HCT116 (cell line): ENCODE results near the gene MOK. TPM values are rescaled to one million over a fixed set of nuclear protein-coding genes. Genes with fewer than 3 reads are reported as not detected.

ENCODE experiments used
- ATAC-seq: fragments of 200-7000 bp; cut with Tn5 transposase; 2 replicates; pipeline ENCODE4 v1.9.1; 2020; ENCODE audit warnings: mild to moderate bottlenecking, moderate library complexity
- BruUV-seq: library from RNA; stranded (reverse); fragments of 400-500 nt; replicated peaks from 2 replicates; lab custom pipeline; 2021; lab: Mats Ljungman, UMichigan
- CTCF ChIA-PET: fragments of 300-600 bp; sonication (Branson Sonifier 250); formaldehyde crosslinking; loops from one replicate; lab custom pipeline; 2021; ENCODE audit warnings: antibody characterized with exemption; lab: Charles Lee
- POLR2A ChIA-PET: fragments of 300-600, 350-600 bp; sonication (Branson Sonifier 250); formaldehyde crosslinking; loops from one replicate; lab custom pipeline; 2021; ENCODE audit warnings: antibody characterized with exemption; lab: Charles Lee
- RAD21 ChIA-PET, 2 experiments: fragments of 300-600 bp; sonication (Branson Sonifier 250); formaldehyde crosslinking; loops; one replicate each; lab custom pipeline; 2023; ENCODE audit warnings: low total read pairs in 2 of 2; ENCODE audit not compliant: uncharacterized antibody in 2 of 2, unreplicated experiment in 2 of 2, low non-redundant PET in 1 of 2; lab: Charles Lee
- DNase-seq: peaks from one replicate; pipeline ENCODE4 v3.0.0-alpha.2; 2010; ENCODE audit warnings: low read depth, low spot score
- H2AFZ ChIP-seq: fragments of 200-600 bp; shearing (Covaris generic), sonication (generic); 2 replicates; pipeline ENCODE4 v1.6.1; 2017; ENCODE audit warnings: low read depth, mixed run types, mixed read lengths, antibody characterized with exemption, low read length; ENCODE audit not compliant: poor library complexity, severe bottlenecking
- H3K27ac ChIP-seq: 2 replicates; pipeline ENCODE4 v1.5.1; 2012; ENCODE audit warnings: low read depth, low read length
- H3K27me3 ChIP-seq: fragments of 200-600 bp; sonication (generic); 2 replicates; pipeline ENCODE4 v1.6.1; 2016; ENCODE audit warnings: mixed run types, low read length, mixed read lengths; ENCODE audit not compliant: insufficient read depth
- H3K36me3 ChIP-seq, 2 experiments: fragments of 200-500 bp in 1 of 2; fragments of 200-600 bp in 1 of 2; sonication (Bioruptor generic) in 1 of 2; sonication (generic) in 1 of 2; 2 replicates each; pipeline versions ENCODE4 v1.5.1 to v1.6.1; 2014 to 2016; ENCODE audit warnings: low read length in 2 of 2, inconsistent platforms in 1 of 2, mixed read lengths in 1 of 2, mixed run types in 1 of 2; ENCODE audit not compliant: insufficient read depth in 2 of 2, control insufficient read depth in 1 of 2
- H3K4me1 ChIP-seq, 2 experiments: fragments of 200-600 bp in 1 of 2; sonication (generic) in 1 of 2; 2 replicates each; pipeline versions ENCODE4 v1.5.1 to v1.6.1; 2012 to 2017; ENCODE audit warnings: low read length in 2 of 2, inconsistent platforms in 1 of 2, mild to moderate bottlenecking in 1 of 2, mixed read lengths in 1 of 2, mixed run types in 1 of 2, moderate library complexity in 1 of 2; ENCODE audit not compliant: insufficient read depth in 2 of 2, control insufficient read depth in 1 of 2
- H3K4me2 ChIP-seq: fragments of 200-600 bp; sonication (generic); 2 replicates; pipeline ENCODE4 v1.6.1; 2017; ENCODE audit warnings: mixed run types, low read length, mixed read lengths
- H3K4me3 ChIP-seq, 2 experiments: fragments of 200-600 bp in 1 of 2; sonication (generic) in 1 of 2; replicated peaks in 1 of 2; 2 replicates each; pipeline ENCODE4 v1.5.1; 2011 to 2016; ENCODE audit warnings: low read length in 2 of 2, control low read depth in 1 of 2, low read depth in 1 of 2, mild to moderate bottlenecking in 1 of 2, mixed read lengths in 1 of 2, mixed run types in 1 of 2
- H3K79me2 ChIP-seq: fragments of 200-600 bp; sonication (generic); 2 replicates; pipeline ENCODE4 v1.6.1; 2017; ENCODE audit warnings: mild to moderate bottlenecking, mixed run types, low read length, moderate library complexity, mixed read lengths; ENCODE audit not compliant: insufficient read depth
- H3K9ac ChIP-seq: fragments of 200-600 bp; sonication (generic); 2 replicates; pipeline ENCODE4 v1.6.1; 2016; ENCODE audit warnings: low read length, mixed read lengths
- H3K9me2 ChIP-seq: fragments of 200-600 bp; sonication (generic), shearing (Covaris generic); 2 replicates; pipeline ENCODE4 v1.6.1; 2017; ENCODE audit warnings: mixed run types, mild to moderate bottlenecking, moderate library complexity; ENCODE audit not compliant: insufficient read depth
- H3K9me3 ChIP-seq, 2 experiments: fragments of 200-500 bp in 1 of 2; fragments of 200-600 bp in 1 of 2; sonication (Bioruptor generic) in 1 of 2; sonication (generic) in 1 of 2; 2 replicates each; pipeline ENCODE4 v1.6.1; 2014 to 2017; ENCODE audit warnings: low read length in 2 of 2, mixed read lengths in 2 of 2, inconsistent platforms in 1 of 2, low read depth in 1 of 2, mild to moderate bottlenecking in 1 of 2, mixed run types in 1 of 2, moderate library complexity in 1 of 2; ENCODE audit not compliant: control insufficient read depth in 1 of 2, insufficient read depth in 1 of 2
- H4K20me1 ChIP-seq: fragments of 200-600 bp; sonication (generic), shearing (Covaris generic); 2 replicates; pipeline ENCODE4 v1.6.1; 2017; ENCODE audit warnings: mixed run types, mild to moderate bottlenecking, moderate library complexity; ENCODE audit not compliant: insufficient read depth
- EZH2 ChIP-seq: fragments of 200-600 bp; sonication (generic); IDR thresholded peaks from 2 replicates; pipeline ENCODE4 v1.6.1; 2017; ENCODE audit warnings: antibody characterized with exemption, mixed run types
- EZH2phosphoT487 ChIP-seq: fragments of 200-600 bp; IDR thresholded peaks from 2 replicates; pipeline ENCODE4 v1.6.1; 2018; ENCODE audit warnings: antibody characterized with exemption, borderline replicate concordance
- SP1 ChIP-seq: IDR thresholded peaks from 2 replicates; pipeline ENCODE4 v1.6.1; 2012; ENCODE audit warnings: low read depth
- YY1 ChIP-seq: IDR thresholded peaks from 2 replicates; pipeline ENCODE4 v1.6.1; 2011; ENCODE audit warnings: low read length, low read depth, moderate library complexity, mild to moderate bottlenecking; ENCODE audit not compliant: insufficient replicate concordance; ENCODE audit errors: extremely low read depth
- ZFX ChIP-seq: fragments of 450-650 bp; IDR thresholded peaks from 2 replicates; pipeline ENCODE4 v1.6.1; 2017
- ZNF274 ChIP-seq: fragments of 200-500 bp; sonication (Bioruptor generic); IDR thresholded peaks from 2 replicates; pipeline ENCODE4 v1.6.1; 2014; ENCODE audit warnings: mild to moderate bottlenecking, low read depth, low read length, inconsistent platforms
- intact Hi-C: fragments of 100-400 bp; cut with micrococcal nuclease; formaldehyde crosslinking; loops from 2 replicates; pipeline ENCODE4 v1.10.0; 2022
- total RNA-seq: library from RNA; stranded (reverse); gene quantifications from one replicate; pipeline ENCODE4 v1.2.1, GENCODE V29; 2021; ENCODE audit not compliant: unreplicated experiment
- TF ChIP-seq, protein P1 (sequence below): IDR thresholded peaks from 2 replicates; pipeline ENCODE4 v1.6.1; 2012
- TF ChIP-seq, protein P2 (sequence below): IDR thresholded peaks from 2 replicates; pipeline ENCODE4 v1.6.1; 2012; ENCODE audit warnings: low read depth
- TF ChIP-seq, protein P3 (sequence below): IDR thresholded peaks from 2 replicates; pipeline ENCODE4 v1.6.1; 2012
- TF ChIP-seq, protein P4 (sequence below), 3 experiments: fragments of 200-600 bp in 1 of 3; sonication (generic) in 1 of 3; IDR thresholded peaks in 2 of 3; conservative IDR thresholded peaks in 1 of 3; 2 replicates each; pipeline ENCODE4 v1.5.1; 2012 to 2017; ENCODE audit warnings: low read depth in 2 of 3, low read length in 2 of 3, antibody characterized with exemption in 1 of 3, borderline replicate concordance in 1 of 3, control low read depth in 1 of 3, mild to moderate bottlenecking in 1 of 3, mixed read lengths in 1 of 3, mixed run types in 1 of 3, moderate library complexity in 1 of 3; ENCODE audit not compliant: insufficient read depth in 1 of 3

The MOK gene
- total RNA-seq, 1 experiment from 2014 or later = 9.4 TPM

DNA sequence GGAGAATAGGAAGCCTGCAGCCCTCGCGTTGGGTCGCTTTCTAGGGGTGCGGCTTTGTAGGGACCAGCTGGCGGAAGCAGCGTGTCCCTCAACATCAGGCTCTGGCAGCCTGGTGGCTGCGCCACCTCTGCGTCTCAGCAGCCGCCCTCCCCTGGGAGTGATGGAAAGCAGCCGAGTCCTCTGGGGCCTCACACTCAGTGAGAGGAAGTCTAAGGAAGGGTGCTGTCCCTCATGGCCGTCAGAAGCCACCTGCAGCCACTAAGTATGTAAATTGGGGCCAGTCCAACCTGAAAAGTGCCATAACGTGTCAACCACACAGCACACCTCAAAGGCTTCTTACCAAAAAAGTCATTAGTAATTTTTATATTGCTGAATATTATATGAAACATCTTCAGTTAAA lies 84.9 kb downstream of the MOK start:
- TF ChIP-seq ZFX = no peak
- no peak for TF ChIP-seq EZH2phosphoT487
- no peak for TF ChIP-seq ZNF274
- TF ChIP-seq, protein P1, sequence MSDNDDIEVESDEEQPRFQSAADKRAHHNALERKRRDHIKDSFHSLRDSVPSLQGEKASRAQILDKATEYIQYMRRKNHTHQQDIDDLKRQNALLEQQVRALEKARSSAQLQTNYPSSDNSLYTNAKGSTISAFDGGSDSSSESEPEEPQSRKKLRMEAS = no peak
- TF ChIP-seq, protein P2, sequence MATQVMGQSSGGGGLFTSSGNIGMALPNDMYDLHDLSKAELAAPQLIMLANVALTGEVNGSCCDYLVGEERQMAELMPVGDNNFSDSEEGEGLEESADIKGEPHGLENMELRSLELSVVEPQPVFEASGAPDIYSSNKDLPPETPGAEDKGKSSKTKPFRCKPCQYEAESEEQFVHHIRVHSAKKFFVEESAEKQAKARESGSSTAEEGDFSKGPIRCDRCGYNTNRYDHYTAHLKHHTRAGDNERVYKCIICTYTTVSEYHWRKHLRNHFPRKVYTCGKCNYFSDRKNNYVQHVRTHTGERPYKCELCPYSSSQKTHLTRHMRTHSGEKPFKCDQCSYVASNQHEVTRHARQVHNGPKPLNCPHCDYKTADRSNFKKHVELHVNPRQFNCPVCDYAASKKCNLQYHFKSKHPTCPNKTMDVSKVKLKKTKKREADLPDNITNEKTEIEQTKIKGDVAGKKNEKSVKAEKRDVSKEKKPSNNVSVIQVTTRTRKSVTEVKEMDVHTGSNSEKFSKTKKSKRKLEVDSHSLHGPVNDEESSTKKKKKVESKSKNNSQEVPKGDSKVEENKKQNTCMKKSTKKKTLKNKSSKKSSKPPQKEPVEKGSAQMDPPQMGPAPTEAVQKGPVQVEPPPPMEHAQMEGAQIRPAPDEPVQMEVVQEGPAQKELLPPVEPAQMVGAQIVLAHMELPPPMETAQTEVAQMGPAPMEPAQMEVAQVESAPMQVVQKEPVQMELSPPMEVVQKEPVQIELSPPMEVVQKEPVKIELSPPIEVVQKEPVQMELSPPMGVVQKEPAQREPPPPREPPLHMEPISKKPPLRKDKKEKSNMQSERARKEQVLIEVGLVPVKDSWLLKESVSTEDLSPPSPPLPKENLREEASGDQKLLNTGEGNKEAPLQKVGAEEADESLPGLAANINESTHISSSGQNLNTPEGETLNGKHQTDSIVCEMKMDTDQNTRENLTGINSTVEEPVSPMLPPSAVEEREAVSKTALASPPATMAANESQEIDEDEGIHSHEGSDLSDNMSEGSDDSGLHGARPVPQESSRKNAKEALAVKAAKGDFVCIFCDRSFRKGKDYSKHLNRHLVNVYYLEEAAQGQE = no peak
- no peak for TF ChIP-seq EZH2
- no peak for TF ChIP-seq YY1
- TF ChIP-seq, protein P3, sequence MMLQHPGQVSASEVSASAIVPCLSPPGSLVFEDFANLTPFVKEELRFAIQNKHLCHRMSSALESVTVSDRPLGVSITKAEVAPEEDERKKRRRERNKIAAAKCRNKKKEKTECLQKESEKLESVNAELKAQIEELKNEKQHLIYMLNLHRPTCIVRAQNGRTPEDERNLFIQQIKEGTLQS = no peak
- TF ChIP-seq SP1 = no peak
- TF ChIP-seq, protein P4, sequence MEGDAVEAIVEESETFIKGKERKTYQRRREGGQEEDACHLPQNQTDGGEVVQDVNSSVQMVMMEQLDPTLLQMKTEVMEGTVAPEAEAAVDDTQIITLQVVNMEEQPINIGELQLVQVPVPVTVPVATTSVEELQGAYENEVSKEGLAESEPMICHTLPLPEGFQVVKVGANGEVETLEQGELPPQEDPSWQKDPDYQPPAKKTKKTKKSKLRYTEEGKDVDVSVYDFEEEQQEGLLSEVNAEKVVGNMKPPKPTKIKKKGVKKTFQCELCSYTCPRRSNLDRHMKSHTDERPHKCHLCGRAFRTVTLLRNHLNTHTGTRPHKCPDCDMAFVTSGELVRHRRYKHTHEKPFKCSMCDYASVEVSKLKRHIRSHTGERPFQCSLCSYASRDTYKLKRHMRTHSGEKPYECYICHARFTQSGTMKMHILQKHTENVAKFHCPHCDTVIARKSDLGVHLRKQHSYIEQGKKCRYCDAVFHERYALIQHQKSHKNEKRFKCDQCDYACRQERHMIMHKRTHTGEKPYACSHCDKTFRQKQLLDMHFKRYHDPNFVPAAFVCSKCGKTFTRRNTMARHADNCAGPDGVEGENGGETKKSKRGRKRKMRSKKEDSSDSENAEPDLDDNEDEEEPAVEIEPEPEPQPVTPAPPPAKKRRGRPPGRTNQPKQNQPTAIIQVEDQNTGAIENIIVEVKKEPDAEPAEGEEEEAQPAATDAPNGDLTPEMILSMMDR (IDR thresholded peaks at IDR 0.05 in 2 of 3, conservative IDR thresholded peaks at IDR 0.05 in 1 of 3; ENCODE audit: borderline replicate concordance in 1 of 3, insufficient read depth in 1 of 3, low read depth in 2 of 3, low read length in 2 of 3) = no peak
- H3K36me3 ChIP-seq = 0 out of 4 replicates have a peak, but pooled peaks cover 0 to 1% of the 10 kb centered on the region in 2 experiments
- DNase-seq (no peak), ATAC-seq (no peak)
- H3K9me2 ChIP-seq = no peaks in the 10 kb centered on the region
- H3K79me2 ChIP-seq = peaks cover 13% of the 10 kb centered on the region
- no peak overlapping the region for H3K4me3 ChIP-seq
- H2AFZ ChIP-seq = no peak overlapping the region
- POLR2A ChIA-PET = no interaction called here
- H4K20me1 ChIP-seq = no peaks in the 10 kb centered on the region
- RAD21 ChIA-PET = no interaction called here
- no peak overlapping the region for H3K4me2 ChIP-seq
- peaks cover 0 to 3% of the 10 kb centered on the region in 2 experiments; a peak in 1 of 4 replicates for H3K4me1 ChIP-seq
- no peak overlapping the region for H3K9ac ChIP-seq
- no peaks in the 10 kb centered on the region for H3K27me3 ChIP-seq
- no TSS peak for BruUV-seq
- intact Hi-C loops = no loop called here
- no peak overlapping the region for H3K27ac ChIP-seq
- CTCF ChIA-PET = no interaction called here
- H3K9me3 ChIP-seq = no peaks in the 10 kb centered on the region
